GM23248 (cell line): ENCODE measurements around the gene KLC1. TPM values are rescaled to one million over a fixed set of nuclear protein-coding genes. Genes with fewer than 3 reads are reported as not detected.

Source experiments
- DNase-seq: peaks from one replicate; pipeline ENCODE4 v3.0.0-alpha.2; 2015
- H2AFZ ChIP-seq: fragments of 200-600 bp; sonication (generic); 2 replicates; pipeline ENCODE4 v1.6.1; 2016; ENCODE audit warnings: antibody characterized with exemption
- H3F3A ChIP-seq: fragments of 200-600 bp; sonication (generic); 2 replicates; pipeline ENCODE4 v1.6.1; 2016; ENCODE audit warnings: mild to moderate bottlenecking, antibody characterized with exemption, mixed run types; ENCODE audit not compliant: insufficient read depth
- H3K27ac ChIP-seq: fragments of 200-600 bp; sonication (generic); 2 replicates; pipeline ENCODE4 v1.5.1; 2016; ENCODE audit warnings: mild to moderate bottlenecking
- H3K27me3 ChIP-seq: fragments of 200-600 bp; sonication (generic); replicated peaks from 2 replicates; pipeline ENCODE4 v1.6.1; 2016; ENCODE audit warnings: mild to moderate bottlenecking; ENCODE audit not compliant: insufficient read depth
- H3K36me3 ChIP-seq: fragments of 200-600 bp; sonication (generic); 2 replicates; pipeline ENCODE4 v1.6.1; 2016; ENCODE audit warnings: low read depth, mild to moderate bottlenecking
- H3K4me1 ChIP-seq: fragments of 200-600 bp; sonication (generic); 2 replicates; pipeline ENCODE4 v1.6.1; 2016; ENCODE audit warnings: mild to moderate bottlenecking; ENCODE audit not compliant: insufficient read depth
- H3K4me2 ChIP-seq: fragments of 200-600 bp; sonication (generic); one replicate; pipeline ENCODE4 v1.6.1; 2016; ENCODE audit warnings: mild to moderate bottlenecking; ENCODE audit not compliant: unreplicated experiment
- H3K4me3 ChIP-seq: fragments of 200-600 bp; sonication (generic); 2 replicates; pipeline ENCODE4 v1.5.1; 2016; ENCODE audit warnings: mild to moderate bottlenecking
- H3K79me2 ChIP-seq: fragments of 200-600 bp; sonication (generic); 2 replicates; pipeline ENCODE4 v1.6.1; 2016; ENCODE audit warnings: mild to moderate bottlenecking; ENCODE audit not compliant: insufficient read depth
- H3K9ac ChIP-seq: fragments of 200-600 bp; sonication (generic); 2 replicates; pipeline ENCODE4 v1.6.1; 2016; ENCODE audit warnings: mild to moderate bottlenecking
- H3K9me2 ChIP-seq: fragments of 200-600 bp; sonication (generic); 2 replicates; pipeline ENCODE4 v1.6.1; 2016; ENCODE audit warnings: mixed run types, mild to moderate bottlenecking, moderate library complexity; ENCODE audit not compliant: insufficient read depth
- H3K9me3 ChIP-seq: fragments of 200-600 bp; sonication (generic); one replicate; pipeline ENCODE4 v1.6.1; 2017; ENCODE audit warnings: low read depth
- H4K20me1 ChIP-seq: fragments of 200-600 bp; sonication (generic); 2 replicates; pipeline ENCODE4 v1.6.0; 2016; ENCODE audit not compliant: insufficient read depth
- EZH2 ChIP-seq: fragments of 200-600 bp; sonication (generic); IDR thresholded peaks from 2 replicates; pipeline ENCODE4 v1.6.1; 2018; ENCODE audit warnings: antibody characterized with exemption, mild to moderate bottlenecking; ENCODE audit not compliant: insufficient read depth, poor library complexity, severe bottlenecking
- EZH2phosphoT487 ChIP-seq: fragments of 200-600 bp; sonication (generic); IDR thresholded peaks from 2 replicates; pipeline ENCODE4 v1.6.1; 2018; ENCODE audit warnings: antibody characterized with exemption, moderate library complexity, mild to moderate bottlenecking, low read depth; ENCODE audit not compliant: insufficient read depth
- WGBS, 2 experiments: methylation state at CpG; one replicate each; pipeline ENCODE4 v1.1.6; 2015 to 2017; ENCODE audit warnings: low lambda C conversion rate in 2 of 2, low coverage in 1 of 2; ENCODE audit errors: missing lambda C conversion rate in 2 of 2; 5-methylcytosine and 5-hydroxymethylcytosine counted together
- in situ Hi-C: fragments of 300-500 bp; cut with MboI; formaldehyde crosslinking; loops from 2 replicates; pipeline ENCODE4 v1.15.0; 2020
- polyA plus RNA-seq: library from polyadenylated mRNA; unstranded; fragments of >200 nt; fragmentation: Nextera tagmentation; extraction: Ambion mirVana; gene quantifications from 2 replicates; pipeline ENCODE4 v1.2.1, GENCODE V29; 2016
- total RNA-seq: library from RNA; depleted of rRNA; stranded (reverse); fragments of >200 nt; shearing (Covaris generic); gene quantifications from 2 replicates; pipeline ENCODE4 v1.2.3, GENCODE V29; 2014

KLC1 gene
- total and polyA plus RNA-seq, 2 experiments from 2014 or later, result 184 to 410 TPM

- in situ Hi-C loops, result no loop called here
These were observed 65.6 kb downstream of the KLC1 start for GRCh38 chr14:103694572-103695026.

DNA sequence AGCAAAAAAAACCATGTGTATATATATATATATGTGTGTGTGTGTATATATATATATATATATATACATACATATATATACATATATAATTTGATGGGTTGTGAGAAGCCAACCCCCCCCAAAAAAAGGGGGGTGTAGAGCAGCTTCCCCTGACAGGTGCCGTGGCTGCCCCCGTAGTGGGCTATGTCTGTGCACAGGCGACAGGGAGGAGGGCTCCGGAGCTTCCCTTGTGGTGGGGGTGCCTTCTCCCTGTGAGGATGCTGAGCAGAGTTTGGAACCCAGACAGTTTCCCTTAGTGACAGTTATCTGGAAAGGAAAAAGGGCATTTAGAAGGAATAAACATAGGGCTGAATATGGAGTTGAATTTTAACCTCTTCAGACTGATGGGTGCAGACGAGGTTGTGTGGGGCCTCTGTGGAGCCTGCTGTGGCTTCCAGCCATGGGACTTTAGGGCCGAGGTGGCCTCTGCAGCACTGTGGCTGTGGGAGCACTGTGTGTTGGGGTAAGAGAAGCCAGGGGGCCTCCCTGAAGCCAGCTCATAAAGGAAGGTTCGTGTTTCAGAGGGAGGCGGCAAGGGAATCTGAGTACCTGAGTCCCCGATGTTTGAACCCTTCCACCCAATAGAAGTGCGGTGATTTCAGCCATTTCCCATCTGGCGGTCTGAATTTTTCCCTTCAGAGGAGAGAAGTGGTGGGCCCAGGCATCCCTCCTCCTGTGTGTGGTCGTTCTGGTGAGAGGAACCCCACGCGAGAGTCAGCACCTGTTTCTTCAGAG, 66.5 kb downstream of the KLC1 start:
- Histone ChIP-seq H3K9me3 (no peaks in the 10 kb centered on the region), H3K27ac (no peak overlapping the region), H3K4me3 (no peak overlapping the region), H3K9me2 (no peaks in the 10 kb centered on the region), H3K79me2 (peaks cover 92% of the 10 kb centered on the region), H3F3A (peaks cover 12% of the 10 kb centered on the region; the same call in 1 of the 2 replicates), H3K9ac (no peak overlapping the region), H3K36me3 (peaks cover 47% of the 10 kb centered on the region), H3K4me2 (no peak overlapping the region), H3K27me3 (no peaks in the 10 kb centered on the region), H4K20me1 (no peaks in the 10 kb centered on the region), H2AFZ (no peak overlapping the region), H3K4me1 (no peaks in the 10 kb centered on the region)
- TF ChIP-seq EZH2, result no peak
- no peak for TF ChIP-seq EZH2phosphoT487
- WGBS, 2 experiments, result 74 to 78% methylated on average over 10 to 14 of the region's 14 CpGs
- in situ Hi-C loops, result no loop called here
- DNase-seq, result no peak

More at GRCh38 chr14:103694572-103695026, 65.6 kb downstream of the KLC1 start:
- WGBS, 2 experiments, result 89 to 90% methylated on average over 20 of the region's 20 CpGs
- Histone ChIP-seq H3F3A (peaks cover 18% of the 10 kb centered on the region), H3K4me2 (no peak overlapping the region), H3K27ac (no peak overlapping the region), H2AFZ (no peak overlapping the region), H3K36me3 (peaks cover 48% of the 10 kb centered on the region), H3K4me1 (peaks cover 5% of the 10 kb centered on the region), H3K79me2 (peaks cover 98% of the 10 kb centered on the region), H3K9ac (no peak overlapping the region), H3K27me3 (no peaks in the 10 kb centered on the region), H3K9me2 (no peaks in the 10 kb centered on the region), H3K9me3 (no peaks in the 10 kb centered on the region), H3K4me3 (no peak overlapping the region), H4K20me1 (no peaks in the 10 kb centered on the region)
- no peak for DNase-seq
- TF ChIP-seq EZH2 (no peak), EZH2phosphoT487 (no peak)

GRCh38 chr14:103696070-103696402, 67.0 kb downstream of the KLC1 start:
- H3K27me3 ChIP-seq, result no peaks in the 10 kb centered on the region
- peak overlapping the region; percentile 24; the same call in 1 of the 2 replicates for H3K9ac ChIP-seq
- H2AFZ ChIP-seq, result no peak overlapping the region
- H3F3A ChIP-seq, result peaks cover 12% of the 10 kb centered on the region; the same call in 1 of the 2 replicates
- no peaks in the 10 kb centered on the region for H3K9me2 ChIP-seq
- peaks cover 44% of the 10 kb centered on the region for H3K36me3 ChIP-seq
- DNase-seq, result no peak
- no peaks in the 10 kb centered on the region for H4K20me1 ChIP-seq
- peaks cover 86% of the 10 kb centered on the region for H3K79me2 ChIP-seq
- no peaks in the 10 kb centered on the region for H3K9me3 ChIP-seq
- H3K27ac ChIP-seq, result 0 out of 2 replicates have a peak overlapping the region, but pooled peaks have one; percentile 12
- H3K4me1 ChIP-seq, result no peaks in the 10 kb centered on the region
- no peak overlapping the region for H3K4me3 ChIP-seq
- no peak overlapping the region for H3K4me2 ChIP-seq
- WGBS, 2 experiments, result 35 to 41% methylated on average over 8 to 12 of the region's 13 CpGs
- TF ChIP-seq EZH2 (no peak), EZH2phosphoT487 (no peak)
- in situ Hi-C loops, result no loop called here

DNA sequence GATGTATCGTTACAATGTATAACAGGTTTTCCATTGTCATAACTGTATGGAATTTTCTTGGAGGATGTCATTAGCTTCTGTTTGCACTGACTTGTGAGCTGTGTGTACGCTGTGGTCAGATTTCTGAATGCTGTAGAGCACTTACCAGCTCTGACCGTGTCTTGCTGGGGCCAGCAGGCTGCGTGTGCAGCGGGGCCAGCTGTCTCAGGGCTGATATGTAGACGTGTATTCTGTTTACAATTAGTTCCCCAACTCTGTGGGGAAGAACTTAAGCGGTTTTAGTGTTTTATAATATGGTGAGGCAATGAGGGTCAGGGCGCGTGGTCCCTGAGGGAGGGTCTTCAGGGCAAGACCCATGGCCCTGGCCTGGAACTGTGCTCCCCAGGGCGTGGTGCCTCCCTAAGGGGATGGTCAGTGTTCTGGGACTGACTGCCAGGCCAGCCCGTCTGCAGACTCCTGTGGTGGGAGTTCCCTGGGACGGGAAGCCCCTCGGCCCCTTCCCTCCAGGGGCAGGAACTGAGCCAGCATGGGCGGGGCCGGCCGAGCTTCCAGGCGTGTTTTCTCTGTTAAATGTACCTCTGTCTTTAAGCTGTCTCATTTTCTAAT, 67.6 kb downstream of the KLC1 start:
- H3K27ac ChIP-seq, result peak overlapping the region; percentile 26; the same call in 1 of the 2 replicates
- in situ Hi-C loops, result no loop called here
- WGBS, 2 experiments, result 41 to 45% methylated on average over 17 of the region's 17 CpGs
- H3F3A ChIP-seq, result peaks cover 12% of the 10 kb centered on the region; the same call in 1 of the 2 replicates
- H3K9me3 ChIP-seq, result no peaks in the 10 kb centered on the region
- H4K20me1 ChIP-seq, result no peaks in the 10 kb centered on the region
- DNase-seq, result peak; percentile 39
- H3K27me3 ChIP-seq, result no peaks in the 10 kb centered on the region
- peaks cover 49% of the 10 kb centered on the region for H3K36me3 ChIP-seq
- TF ChIP-seq EZH2phosphoT487 (no peak), EZH2 (no peak)
- H3K9me2 ChIP-seq, result no peaks in the 10 kb centered on the region
- H3K4me2 ChIP-seq, result no peak overlapping the region
- H3K79me2 ChIP-seq, result peaks cover 81% of the 10 kb centered on the region
- H3K4me3 ChIP-seq, result no peak overlapping the region
- no peak overlapping the region for H2AFZ ChIP-seq
- peak overlapping the region; percentile 24; the same call in 1 of the 2 replicates for H3K9ac ChIP-seq
- no peaks in the 10 kb centered on the region for H3K4me1 ChIP-seq
